Panc1 (cell line): ENCODE measurements around the gene ALKBH6. TPM values are rescaled to one million over a fixed set of nuclear protein-coding genes. Genes with fewer than 3 reads are reported as not detected.

Experiments used
- ATAC-seq: fragments of 200-7000 bp; cut with Tn5 transposase; 2 replicates; pipeline ENCODE4 v1.9.1; 2020; ENCODE audit warnings: mild to moderate bottlenecking, moderate library complexity
- BruUV-seq: library from RNA; stranded (reverse); fragments of 400-500 nt; replicated peaks from 2 replicates; lab custom pipeline; 2021; lab: Mats Ljungman, UMichigan
- CTCF ChIA-PET: fragments of 300-600 bp; sonication (Branson Sonifier 250); formaldehyde crosslinking; loops from one replicate; lab custom pipeline; 2022; ENCODE audit warnings: antibody characterized with exemption; lab: Charles Lee
- POLR2A ChIA-PET: fragments of 300-600 bp; sonication (Branson Sonifier 250); formaldehyde crosslinking; loops from one replicate; lab custom pipeline; 2022; ENCODE audit warnings: antibody characterized with exemption; lab: Charles Lee
- DNase-seq: peaks from one replicate; pipeline ENCODE4 v3.0.0-alpha.2; 2010; ENCODE audit warnings: low read depth, low spot score
- H3K27ac ChIP-seq: 2 replicates; pipeline ENCODE4 v1.5.1; 2011; ENCODE audit warnings: mild to moderate bottlenecking, low read length, inconsistent platforms
- H3K27me3 ChIP-seq: fragments of 200-500 bp; sonication (Bioruptor generic); 2 replicates; pipeline ENCODE4 v1.6.0; 2014; ENCODE audit warnings: low read length, inconsistent platforms; ENCODE audit not compliant: control insufficient read depth, insufficient read depth
- H3K36me3 ChIP-seq: fragments of 200-500 bp; sonication (Bioruptor generic); 2 replicates; pipeline ENCODE4 v1.5.1; 2014; ENCODE audit warnings: inconsistent platforms, mild to moderate bottlenecking, low read length, moderate library complexity; ENCODE audit not compliant: control insufficient read depth, insufficient read depth
- H3K4me1 ChIP-seq: 2 replicates; pipeline ENCODE4 v1.5.1; 2011; ENCODE audit warnings: inconsistent platforms, mild to moderate bottlenecking, low read length, moderate library complexity; ENCODE audit not compliant: control insufficient read depth, insufficient read depth
- H3K4me3 ChIP-seq, 2 experiments: 2 replicates each; pipeline ENCODE4 v1.5.1; 2011 to 2012; ENCODE audit warnings: low read depth in 2 of 2, low read length in 2 of 2, mild to moderate bottlenecking in 2 of 2, inconsistent platforms in 1 of 2, moderate library complexity in 1 of 2
- H3K9me3 ChIP-seq: fragments of 200-500 bp; sonication (Bioruptor generic); 2 replicates; pipeline ENCODE4 v1.5.1; 2014; ENCODE audit warnings: low read depth, mild to moderate bottlenecking, inconsistent platforms, low read length, moderate library complexity; ENCODE audit not compliant: control insufficient read depth, insufficient read depth
- POLR2AphosphoS5 ChIP-seq: IDR thresholded peaks from 2 replicates; pipeline ENCODE4 v1.6.1; 2012; ENCODE audit warnings: mild to moderate bottlenecking, low read depth, low read length, moderate library complexity
- SIN3A ChIP-seq: IDR thresholded peaks from 2 replicates; pipeline ENCODE4 v1.6.1; 2012; ENCODE audit warnings: low read depth, mild to moderate bottlenecking, low read length, moderate library complexity, borderline replicate concordance; ENCODE audit not compliant: insufficient read depth
- TCF7L2 ChIP-seq: IDR thresholded peaks from 2 replicates; pipeline ENCODE4 v1.6.1; 2011; ENCODE audit warnings: mild to moderate bottlenecking, low read depth, low read length, inconsistent platforms
- in situ Hi-C: cut with HindIII; loops from 2 replicates; pipeline ENCODE4 v1.10.0; 2016; ENCODE audit warnings: low sequenced_read_pairs, low pct_unique_long_range_greater_than_20kb
- intact Hi-C: fragments of 100-400 bp; cut with micrococcal nuclease; formaldehyde crosslinking; loops from one replicate; pipeline ENCODE4 v1.10.0; 2022; ENCODE audit not compliant: unreplicated experiment
- total RNA-seq: library from RNA; stranded (reverse); gene quantifications from one replicate; pipeline ENCODE4 v1.2.1, GENCODE V29; 2021; ENCODE audit not compliant: unreplicated experiment
- TF ChIP-seq, protein P1 (sequence below), 2 experiments: IDR thresholded peaks; 2 replicates each; pipeline ENCODE4 v1.6.1; 2011 to 2012; ENCODE audit warnings: low read depth in 2 of 2, control low read depth in 1 of 2, low read length in 1 of 2, mild to moderate bottlenecking in 1 of 2, moderate library complexity in 1 of 2; ENCODE audit not compliant: insufficient read depth in 1 of 2
- TF ChIP-seq, protein P2 (sequence below): fragments of 450-650 bp; IDR thresholded peaks from 2 replicates; pipeline ENCODE4 v1.5.1; 2017; ENCODE audit warnings: mild to moderate bottlenecking

ALKBH6 gene
- total RNA-seq, 1 experiment from 2014 or later: 44.8 TPM

DNA sequence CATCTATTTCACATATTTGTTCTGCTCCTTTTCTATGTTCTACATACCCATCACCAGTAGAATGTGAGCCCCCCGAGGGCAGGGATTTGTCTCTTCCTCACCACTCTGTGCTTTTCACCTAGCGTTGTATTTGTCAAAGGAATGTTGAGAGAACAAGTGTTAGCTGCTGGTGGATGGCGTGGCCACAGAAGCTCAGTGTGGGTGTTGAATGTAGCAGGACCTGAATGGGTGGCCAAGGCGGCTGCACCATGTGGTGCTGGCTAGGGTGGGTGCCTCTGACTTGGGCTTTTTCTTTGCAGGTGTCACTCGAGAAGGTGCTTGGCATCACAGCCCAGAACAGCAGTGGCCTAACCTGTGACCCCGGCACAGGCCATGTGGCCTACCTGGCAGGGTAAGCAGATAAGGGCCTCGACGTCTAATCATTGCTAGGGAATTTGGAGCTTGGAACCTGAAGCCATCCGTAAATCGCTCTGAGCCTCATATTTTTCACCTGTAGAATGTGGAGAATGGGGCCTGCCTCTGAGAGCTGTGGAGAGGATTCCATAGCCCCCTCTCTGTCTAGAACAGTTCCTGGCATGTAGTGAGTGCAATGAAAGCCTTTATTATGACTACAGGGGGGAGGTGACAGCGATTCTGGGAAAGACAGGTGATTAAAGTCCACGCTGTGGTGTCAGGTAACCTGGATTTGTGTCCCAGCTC is 44.6 kb upstream of the ALKBH6 start:
- no peak for ATAC-seq
- TF ChIP-seq TCF7L2 (no peak), POLR2AphosphoS5 (no peak), SIN3A (no peak)
- TF ChIP-seq, protein P1, sequence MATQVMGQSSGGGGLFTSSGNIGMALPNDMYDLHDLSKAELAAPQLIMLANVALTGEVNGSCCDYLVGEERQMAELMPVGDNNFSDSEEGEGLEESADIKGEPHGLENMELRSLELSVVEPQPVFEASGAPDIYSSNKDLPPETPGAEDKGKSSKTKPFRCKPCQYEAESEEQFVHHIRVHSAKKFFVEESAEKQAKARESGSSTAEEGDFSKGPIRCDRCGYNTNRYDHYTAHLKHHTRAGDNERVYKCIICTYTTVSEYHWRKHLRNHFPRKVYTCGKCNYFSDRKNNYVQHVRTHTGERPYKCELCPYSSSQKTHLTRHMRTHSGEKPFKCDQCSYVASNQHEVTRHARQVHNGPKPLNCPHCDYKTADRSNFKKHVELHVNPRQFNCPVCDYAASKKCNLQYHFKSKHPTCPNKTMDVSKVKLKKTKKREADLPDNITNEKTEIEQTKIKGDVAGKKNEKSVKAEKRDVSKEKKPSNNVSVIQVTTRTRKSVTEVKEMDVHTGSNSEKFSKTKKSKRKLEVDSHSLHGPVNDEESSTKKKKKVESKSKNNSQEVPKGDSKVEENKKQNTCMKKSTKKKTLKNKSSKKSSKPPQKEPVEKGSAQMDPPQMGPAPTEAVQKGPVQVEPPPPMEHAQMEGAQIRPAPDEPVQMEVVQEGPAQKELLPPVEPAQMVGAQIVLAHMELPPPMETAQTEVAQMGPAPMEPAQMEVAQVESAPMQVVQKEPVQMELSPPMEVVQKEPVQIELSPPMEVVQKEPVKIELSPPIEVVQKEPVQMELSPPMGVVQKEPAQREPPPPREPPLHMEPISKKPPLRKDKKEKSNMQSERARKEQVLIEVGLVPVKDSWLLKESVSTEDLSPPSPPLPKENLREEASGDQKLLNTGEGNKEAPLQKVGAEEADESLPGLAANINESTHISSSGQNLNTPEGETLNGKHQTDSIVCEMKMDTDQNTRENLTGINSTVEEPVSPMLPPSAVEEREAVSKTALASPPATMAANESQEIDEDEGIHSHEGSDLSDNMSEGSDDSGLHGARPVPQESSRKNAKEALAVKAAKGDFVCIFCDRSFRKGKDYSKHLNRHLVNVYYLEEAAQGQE (IDR thresholded peaks at IDR 0.05; ENCODE audit: insufficient read depth in 1 of 2, low read depth in 2 of 2, low read length in 1 of 2): no peak
- TF ChIP-seq, protein P2, sequence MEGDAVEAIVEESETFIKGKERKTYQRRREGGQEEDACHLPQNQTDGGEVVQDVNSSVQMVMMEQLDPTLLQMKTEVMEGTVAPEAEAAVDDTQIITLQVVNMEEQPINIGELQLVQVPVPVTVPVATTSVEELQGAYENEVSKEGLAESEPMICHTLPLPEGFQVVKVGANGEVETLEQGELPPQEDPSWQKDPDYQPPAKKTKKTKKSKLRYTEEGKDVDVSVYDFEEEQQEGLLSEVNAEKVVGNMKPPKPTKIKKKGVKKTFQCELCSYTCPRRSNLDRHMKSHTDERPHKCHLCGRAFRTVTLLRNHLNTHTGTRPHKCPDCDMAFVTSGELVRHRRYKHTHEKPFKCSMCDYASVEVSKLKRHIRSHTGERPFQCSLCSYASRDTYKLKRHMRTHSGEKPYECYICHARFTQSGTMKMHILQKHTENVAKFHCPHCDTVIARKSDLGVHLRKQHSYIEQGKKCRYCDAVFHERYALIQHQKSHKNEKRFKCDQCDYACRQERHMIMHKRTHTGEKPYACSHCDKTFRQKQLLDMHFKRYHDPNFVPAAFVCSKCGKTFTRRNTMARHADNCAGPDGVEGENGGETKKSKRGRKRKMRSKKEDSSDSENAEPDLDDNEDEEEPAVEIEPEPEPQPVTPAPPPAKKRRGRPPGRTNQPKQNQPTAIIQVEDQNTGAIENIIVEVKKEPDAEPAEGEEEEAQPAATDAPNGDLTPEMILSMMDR: no peak
- H3K36me3 ChIP-seq: peaks cover 12% of the 10 kb centered on the region
- no peaks in the 10 kb centered on the region for H3K27me3 ChIP-seq
- BruUV-seq: no TSS peak
- peaks cover 6% of the 10 kb centered on the region for H3K4me1 ChIP-seq
- intact Hi-C loops: no loop called here
- in situ Hi-C loops: no loop called here
- H3K9me3 ChIP-seq: no peaks in the 10 kb centered on the region
- POLR2A ChIA-PET: interaction anchor here (0.5 kb wide), 1 partner anchor 67 kb away, joined by 5 read pairs; no protein-coding TSS in a partner anchor
- no peak overlapping the region for H3K4me3 ChIP-seq
- H3K27ac ChIP-seq: no peak overlapping the region
- no peak for DNase-seq
- CTCF ChIA-PET: interaction anchor here (0.5 kb wide), 1 partner anchor 24 kb away, joined by 8 read pairs; no protein-coding TSS in a partner anchor

DNA sequence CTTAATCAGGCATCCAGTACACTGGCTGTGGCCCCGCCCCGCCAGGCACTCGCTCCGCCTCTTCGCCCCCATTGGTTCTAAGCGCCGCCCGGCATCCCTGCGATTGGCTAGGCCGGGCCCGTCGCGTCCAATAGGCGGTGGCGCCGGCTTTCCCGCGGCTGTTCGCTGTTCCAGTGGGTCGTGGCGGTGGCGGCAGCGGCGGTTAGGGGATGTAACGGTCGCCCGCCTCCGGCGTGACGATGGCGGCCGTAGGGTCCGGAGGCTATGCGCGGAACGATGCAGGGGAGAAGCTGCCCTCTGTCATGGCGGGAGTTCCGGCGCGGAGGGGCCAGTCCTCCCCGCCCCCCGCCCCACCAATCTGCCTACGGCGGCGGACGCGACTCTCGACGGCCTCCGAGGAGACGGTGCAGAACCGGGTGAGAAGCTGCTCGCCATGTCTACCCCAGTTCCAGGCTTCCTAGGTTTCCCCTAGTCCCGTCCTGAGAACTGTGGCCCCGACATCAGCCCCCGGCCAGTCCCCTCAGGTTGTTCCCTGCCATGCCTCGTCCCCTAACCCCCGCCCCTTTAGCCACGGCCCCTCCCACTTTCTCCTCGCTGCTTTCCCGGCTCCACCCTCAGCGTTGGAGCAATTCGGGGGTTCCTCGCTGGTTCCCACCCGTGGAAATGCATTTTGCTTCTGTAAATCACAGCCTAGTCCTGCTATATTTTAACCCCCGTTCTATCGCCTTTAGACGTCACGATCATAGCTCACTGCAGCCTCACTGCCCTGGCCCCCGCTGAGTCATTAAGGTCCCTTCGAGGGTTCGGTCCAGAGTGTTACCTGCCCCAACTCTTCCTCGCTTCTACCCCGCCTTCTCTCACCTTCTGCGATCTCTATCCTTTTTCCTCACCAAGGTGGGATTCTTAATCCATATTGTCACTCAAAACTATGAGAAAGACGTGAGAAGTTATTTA is 41.0 kb upstream of the ALKBH6 start, which contains the start of gene WDR62:
WDR62 (plus strand) TSS at position 165 of the 954 bp plus-strand sequence; CDS start at position 240, 75 bp downstream.
- CTCF ChIA-PET: interaction anchor here (0.6 kb wide), 2 partner anchors 14 to 15 kb away, joined by 3 to 7 read pairs; no protein-coding TSS in a partner anchor
- BruUV-seq: no TSS peak
- DNase-seq (no peak), ATAC-seq (peak; percentile 90)
- TF ChIP-seq, protein P1 (IDR thresholded peaks at IDR 0.05; ENCODE audit: insufficient read depth in 1 of 2, low read depth in 2 of 2, low read length in 1 of 2): no peak
- TF ChIP-seq TCF7L2 (no peak), SIN3A (peak; percentile 99), POLR2AphosphoS5 (peak; percentile 85)
- TF ChIP-seq, protein P2: peak; percentile 26; the same call in 1 of the 2 replicates
- Histone ChIP-seq H3K36me3 (peaks cover 9% of the 10 kb centered on the region), H3K4me3 (peak within 1 kb of the TSS; percentile 79 to 99), H3K9me3 (no peaks in the 10 kb centered on the region), H3K4me1 (peaks cover 6% of the 10 kb centered on the region), H3K27me3 (no peaks in the 10 kb centered on the region), H3K27ac (peak within 1 kb of the TSS; percentile 97)
- POLR2A ChIA-PET: interaction anchor here (0.7 kb wide), 1 partner anchor 13 kb away, joined by 6 read pairs; no protein-coding TSS in a partner anchor
- in situ Hi-C loops: no loop called here
- intact Hi-C loops: no loop called here
